ENCODE measurements around the gene PEX16. TPM values are rescaled to one million over a fixed set of nuclear protein-coding genes. Genes with fewer than 3 reads are reported as not detected.

The PEX16 gene
- total RNA-seq, 2 experiments from 2014 or later = 41.0 to 43.9 TPM

DNA sequence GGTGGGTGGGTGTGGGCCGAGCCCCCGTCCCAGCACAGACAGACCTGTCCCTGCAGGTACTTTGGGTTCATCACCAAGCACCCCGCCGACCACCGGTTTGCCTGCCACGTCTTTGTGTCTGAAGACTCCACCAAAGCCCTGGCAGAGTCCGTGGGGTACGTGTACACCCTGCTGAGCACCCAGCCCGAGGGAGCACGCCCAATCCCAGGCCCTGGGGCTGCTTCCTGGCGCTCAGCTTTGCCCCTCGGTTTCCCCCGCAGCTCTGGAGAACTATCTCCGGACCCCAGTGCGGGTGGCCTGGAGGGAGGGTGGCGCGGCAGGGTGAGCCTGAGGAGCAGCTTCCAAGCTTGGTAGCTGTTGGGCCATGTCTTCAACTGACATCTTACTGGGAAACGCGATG is 12.6 kb downstream of the PEX16 start:
- Histone ChIP-seq H3K4me1 (ENCODE audit: insufficient read depth, low read length, poor library complexity, severe bottlenecking) (no peaks in the 10 kb centered on the region), H3K36me3 (ENCODE audit: insufficient read depth, low read length) (peaks cover 8% of the 10 kb centered on the region; the same call in 1 of the 2 replicates), H3K79me2 (ENCODE audit: insufficient read depth, low read depth, low read length) (no peaks in the 10 kb centered on the region), H3K4me2 (ENCODE audit: low read length) (no peak overlapping the region), H3K9me2 (ENCODE audit: insufficient read depth, low read length) (no peaks in the 10 kb centered on the region), H3K9me3 (ENCODE audit: low read length) (no peaks in the 10 kb centered on the region), H3K4me3 (ENCODE audit: low read depth, low read length, poor library complexity, severe bottlenecking) (no peak overlapping the region), H3K27ac (ENCODE audit: low read depth, low read length, poor library complexity, severe bottlenecking) (no peak overlapping the region), H2AFZ (ENCODE audit: low read length) (no peak overlapping the region), H4K20me1 (ENCODE audit: insufficient read depth, low read length) (no peaks in the 10 kb centered on the region)
- DNase-seq (ENCODE audit: low spot score) = no peak
- intact Hi-C loops (cut with micrococcal nuclease; ENCODE audit: unreplicated experiment) = no loop called here
- no peak for TF ChIP-seq EZH2phosphoT487 (IDR thresholded peaks at IDR 0.05; ENCODE audit: borderline replicate concordance, low read depth, low read length)
- ChIA-PET CTCF (ENCODE audit: unreplicated experiment) (no interaction called here), POLR2A (no interaction called here)
- no TSS peak for BruUV-seq (replicated peaks)

DNA sequence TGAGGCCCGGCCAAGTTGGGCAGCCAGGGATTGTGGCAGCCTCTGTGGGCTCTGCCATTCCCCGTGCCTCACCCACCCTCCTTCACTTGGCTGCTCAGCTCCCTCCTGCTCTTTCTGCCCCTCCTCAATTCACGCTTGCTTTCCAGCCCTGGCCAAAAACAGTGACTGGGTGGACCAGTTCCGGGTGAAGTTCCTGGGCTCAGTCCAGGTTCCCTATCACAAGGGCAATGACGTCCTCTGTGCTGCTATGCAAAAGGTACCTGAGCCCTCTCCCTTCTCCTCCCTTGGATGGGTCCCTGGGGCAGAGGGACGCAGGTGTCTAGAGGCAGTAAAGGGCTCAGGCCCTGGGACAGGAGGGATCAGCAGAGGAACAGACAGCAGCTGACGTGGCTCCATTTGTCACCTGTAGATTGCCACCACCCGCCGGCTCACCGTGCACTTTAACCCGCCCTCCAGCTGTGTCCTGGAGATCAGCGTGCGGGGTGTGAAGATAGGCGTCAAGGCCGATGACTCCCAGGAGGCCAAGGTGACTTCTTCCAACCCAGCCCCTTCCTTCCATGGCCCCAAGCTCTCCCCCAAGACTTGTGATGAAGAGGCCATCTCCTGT is 13.3 kb downstream of the PEX16 start:
- ChIA-PET CTCF (ENCODE audit: unreplicated experiment) (no interaction called here), POLR2A (no interaction called here)
- Histone ChIP-seq H2AFZ (ENCODE audit: low read length) (no peak overlapping the region), H3K27ac (ENCODE audit: low read depth, low read length, poor library complexity, severe bottlenecking) (no peak overlapping the region), H3K4me1 (ENCODE audit: insufficient read depth, low read length, poor library complexity, severe bottlenecking) (peaks cover 4% of the 10 kb centered on the region), H3K4me3 (ENCODE audit: low read depth, low read length, poor library complexity, severe bottlenecking) (no peak overlapping the region), H4K20me1 (ENCODE audit: insufficient read depth, low read length) (no peaks in the 10 kb centered on the region), H3K36me3 (ENCODE audit: insufficient read depth, low read length) (peaks cover under 1% of the 10 kb centered on the region; the same call in 1 of the 2 replicates), H3K4me2 (ENCODE audit: low read length) (no peak overlapping the region), H3K79me2 (ENCODE audit: insufficient read depth, low read depth, low read length) (no peaks in the 10 kb centered on the region), H3K9me2 (ENCODE audit: insufficient read depth, low read length) (no peaks in the 10 kb centered on the region), H3K9me3 (ENCODE audit: low read length) (no peaks in the 10 kb centered on the region)
- DNase-seq (ENCODE audit: low spot score) = no peak
- TF ChIP-seq EZH2phosphoT487 (IDR thresholded peaks at IDR 0.05; ENCODE audit: borderline replicate concordance, low read depth, low read length) = no peak
- TF ChIP-seq, protein P1, sequence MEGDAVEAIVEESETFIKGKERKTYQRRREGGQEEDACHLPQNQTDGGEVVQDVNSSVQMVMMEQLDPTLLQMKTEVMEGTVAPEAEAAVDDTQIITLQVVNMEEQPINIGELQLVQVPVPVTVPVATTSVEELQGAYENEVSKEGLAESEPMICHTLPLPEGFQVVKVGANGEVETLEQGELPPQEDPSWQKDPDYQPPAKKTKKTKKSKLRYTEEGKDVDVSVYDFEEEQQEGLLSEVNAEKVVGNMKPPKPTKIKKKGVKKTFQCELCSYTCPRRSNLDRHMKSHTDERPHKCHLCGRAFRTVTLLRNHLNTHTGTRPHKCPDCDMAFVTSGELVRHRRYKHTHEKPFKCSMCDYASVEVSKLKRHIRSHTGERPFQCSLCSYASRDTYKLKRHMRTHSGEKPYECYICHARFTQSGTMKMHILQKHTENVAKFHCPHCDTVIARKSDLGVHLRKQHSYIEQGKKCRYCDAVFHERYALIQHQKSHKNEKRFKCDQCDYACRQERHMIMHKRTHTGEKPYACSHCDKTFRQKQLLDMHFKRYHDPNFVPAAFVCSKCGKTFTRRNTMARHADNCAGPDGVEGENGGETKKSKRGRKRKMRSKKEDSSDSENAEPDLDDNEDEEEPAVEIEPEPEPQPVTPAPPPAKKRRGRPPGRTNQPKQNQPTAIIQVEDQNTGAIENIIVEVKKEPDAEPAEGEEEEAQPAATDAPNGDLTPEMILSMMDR (conservative IDR thresholded peaks at IDR 0.05; ENCODE audit: low read length) = no peak
- intact Hi-C loops (cut with micrococcal nuclease; ENCODE audit: unreplicated experiment) = no loop called here
- BruUV-seq (replicated peaks) = no TSS peak

GRCh38 chr11:45902452-45903380 is 15.0 kb downstream of the PEX16 start:
- intact Hi-C loops (cut with micrococcal nuclease; ENCODE audit: unreplicated experiment) = no loop called here
- BruUV-seq (replicated peaks) = no TSS peak

More at GRCh38 chr11:45902452-45903380, 15.0 kb downstream of the PEX16 start:
- peaks cover 13% of the 10 kb centered on the region for H3K4me1 ChIP-seq (ENCODE audit: insufficient read depth, low read length, poor library complexity, severe bottlenecking)
- ChIA-PET POLR2A (no interaction called here), CTCF (ENCODE audit: unreplicated experiment) (no interaction called here)
- H3K4me2 ChIP-seq (ENCODE audit: low read length) = no peak overlapping the region
- DNase-seq (ENCODE audit: low spot score) = no peak
- no peak overlapping the region for H2AFZ ChIP-seq (ENCODE audit: low read length)
- no peaks in the 10 kb centered on the region for H4K20me1 ChIP-seq (ENCODE audit: insufficient read depth, low read length)
- no peaks in the 10 kb centered on the region for H3K79me2 ChIP-seq (ENCODE audit: insufficient read depth, low read depth, low read length)
- no peaks in the 10 kb centered on the region for H3K36me3 ChIP-seq (ENCODE audit: insufficient read depth, low read length)
- no peaks in the 10 kb centered on the region for H3K9me2 ChIP-seq (ENCODE audit: insufficient read depth, low read length)
- H3K9me3 ChIP-seq (ENCODE audit: low read length) = no peaks in the 10 kb centered on the region
- TF ChIP-seq EZH2phosphoT487 (IDR thresholded peaks at IDR 0.05; ENCODE audit: borderline replicate concordance, low read depth, low read length) = no peak
- TF ChIP-seq, protein P1 (conservative IDR thresholded peaks at IDR 0.05; ENCODE audit: low read length) = no peak
- H3K4me3 ChIP-seq (ENCODE audit: low read depth, low read length, poor library complexity, severe bottlenecking) = no peak overlapping the region
- H3K27ac ChIP-seq (ENCODE audit: low read depth, low read length, poor library complexity, severe bottlenecking) = no peak overlapping the region

All from OCI-LY7 (cell line).